Esophagus mucosa (tissue), 1 donor: ENCODE data around the gene ACKR3. TPM values are rescaled to one million over a fixed set of nuclear protein-coding genes. Genes with fewer than 3 reads are reported as not detected.

Experiments used
- ATAC-seq: fragments of 200-7000 bp; cut with Tn5 transposase; one replicate; pipeline ENCODE4 v1.9.1; 2020
- total RNA-seq: library from RNA; stranded (reverse); gene quantifications from one replicate; pipeline ENCODE4 v1.2.4, GENCODE V29; 2023
- donor health status: DM: yes; HTN: yes; CAD: no.

The ACKR3 gene
- total RNA-seq, 1 donor from 2014 or later: 6.3 TPM

DNA sequence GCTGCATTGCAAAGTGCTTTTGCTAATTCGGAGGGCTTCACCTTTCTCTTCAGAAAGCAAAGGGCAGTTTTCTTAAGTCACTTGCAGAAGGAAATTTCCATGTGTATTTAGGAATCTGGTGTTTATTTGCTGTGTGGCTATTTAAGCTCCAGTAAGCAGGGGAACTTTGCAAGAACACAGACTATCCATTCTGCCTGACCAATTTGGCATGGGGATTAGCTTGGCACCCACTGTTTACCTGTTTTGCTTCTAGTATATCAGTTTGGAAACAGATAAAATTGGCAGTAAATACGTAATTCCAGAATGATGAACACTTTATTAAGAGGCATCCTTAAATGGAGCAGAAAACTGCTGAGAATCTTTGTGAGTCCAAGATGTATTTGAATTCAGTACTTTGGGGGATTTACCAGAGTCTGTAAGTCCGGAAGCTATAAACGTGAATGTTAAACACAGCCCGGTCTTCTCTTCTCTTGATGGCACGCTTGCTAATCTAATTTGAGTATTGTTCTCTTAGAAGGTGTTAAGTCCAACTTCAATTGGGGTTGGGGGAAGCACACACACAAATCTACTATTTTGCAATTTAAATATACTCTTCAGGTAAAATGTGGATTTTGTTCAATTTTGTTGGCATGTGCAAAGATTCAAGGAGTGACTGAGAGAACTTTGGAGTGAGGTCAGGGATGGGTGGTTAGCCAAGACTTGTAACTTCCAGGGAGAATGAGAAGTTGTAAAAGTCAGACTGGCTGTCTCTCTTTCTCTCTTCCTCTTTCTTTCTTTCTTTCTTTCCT, 650 bp downstream of the ACKR3 start:
- no peak for ATAC-seq

DNA sequence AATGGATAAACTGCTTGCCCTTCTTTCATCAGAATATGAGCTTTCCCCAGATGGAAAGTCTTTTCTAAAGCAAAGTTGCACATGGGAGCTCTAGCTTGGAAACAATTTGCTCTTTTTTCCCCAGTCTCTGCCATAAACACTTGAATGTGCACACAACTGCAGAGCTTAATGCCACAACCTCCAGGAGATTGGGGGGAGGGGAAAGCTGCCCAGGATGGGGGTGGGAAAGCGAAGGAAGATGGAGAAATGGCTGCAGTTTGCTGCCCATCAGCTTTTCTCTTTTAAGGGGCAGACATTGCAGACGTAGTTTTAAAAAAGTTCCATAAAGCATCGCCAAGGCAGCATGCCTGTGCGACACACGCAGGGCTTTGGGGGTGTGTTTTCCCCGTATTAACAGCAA, 1.5 kb downstream of the ACKR3 start:
- no peak for ATAC-seq

DNA sequence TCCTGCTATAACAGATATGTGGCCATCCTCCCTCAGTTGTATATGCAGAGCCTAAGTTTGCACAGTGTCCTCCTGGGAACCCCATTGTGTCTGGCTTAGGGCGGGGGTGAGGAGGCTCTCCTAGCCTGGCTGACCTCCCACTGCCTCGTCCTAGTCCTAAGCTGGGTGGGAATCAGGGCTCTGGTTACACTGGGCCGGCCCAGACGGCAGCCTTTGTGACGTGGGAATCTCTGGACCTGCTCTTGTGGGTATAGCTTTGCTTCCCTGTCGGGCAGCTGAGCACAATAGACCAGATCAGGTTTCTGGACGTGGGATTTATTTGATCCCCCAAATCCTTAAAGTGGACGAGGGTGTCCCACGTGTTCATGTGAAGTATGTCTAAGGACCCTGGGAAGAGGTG, 2.9 kb downstream of the ACKR3 start:
- ATAC-seq: no peak

DNA sequence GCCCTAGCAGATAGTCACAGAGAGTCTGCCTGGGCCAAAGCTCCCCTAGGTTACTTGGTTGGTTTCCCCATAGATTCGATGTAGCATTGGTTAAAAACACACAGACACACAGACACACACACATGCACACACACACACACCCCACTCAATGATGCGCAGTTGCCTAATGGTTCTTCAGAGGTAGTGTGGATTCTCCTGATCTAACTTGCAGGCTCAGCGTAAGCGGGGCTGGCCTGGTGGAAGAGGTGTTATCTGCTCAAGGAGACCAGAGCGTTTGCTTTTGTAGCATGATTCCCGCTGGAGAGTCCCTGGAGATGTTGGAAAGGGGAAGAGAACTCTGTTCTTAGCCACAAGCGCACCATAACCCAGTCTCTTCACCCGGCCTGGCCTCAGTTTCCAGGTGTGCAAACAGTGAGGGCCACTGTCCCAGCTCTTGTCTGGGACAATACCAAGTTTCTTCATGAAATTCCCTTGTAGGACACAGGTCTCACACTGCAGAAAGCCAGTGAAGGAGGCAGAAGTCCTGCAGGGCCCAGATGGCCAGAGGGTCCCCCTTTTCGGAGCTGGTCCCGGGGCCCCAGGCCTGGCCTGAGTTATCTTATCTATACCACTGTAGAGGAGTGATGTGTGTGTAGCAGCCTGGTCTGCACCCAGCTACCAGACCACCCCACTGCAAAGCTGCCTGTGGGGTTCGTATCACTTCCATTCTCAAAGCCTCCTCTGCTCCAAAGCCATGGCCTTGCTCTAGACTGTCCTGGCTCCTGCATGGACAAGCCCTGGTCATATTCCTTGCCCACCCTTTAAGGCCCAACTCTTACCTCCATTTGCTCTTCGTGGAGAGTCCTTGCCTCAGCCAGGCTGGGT, 3.7 kb downstream of the ACKR3 start:
- no peak for ATAC-seq

DNA sequence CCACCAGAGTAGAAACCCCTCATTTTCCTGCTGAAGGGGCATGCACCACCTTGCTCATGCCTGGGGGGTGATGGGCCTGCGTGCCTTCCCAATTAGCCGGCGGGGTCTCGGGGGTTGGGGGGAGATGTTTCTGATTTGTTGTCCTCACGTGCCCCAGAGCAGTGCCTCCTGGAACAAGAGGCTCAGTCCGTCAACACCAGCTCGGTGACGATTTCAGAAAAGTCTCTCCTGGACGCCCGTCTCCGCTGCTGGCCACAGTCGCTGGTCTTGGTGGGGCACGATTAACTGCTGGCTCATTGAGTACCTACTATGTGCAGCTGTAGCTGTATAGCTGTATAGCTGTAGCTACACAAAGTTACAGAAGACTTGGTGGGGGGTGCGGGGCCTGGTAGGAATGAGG, 4.4 kb downstream of the ACKR3 start:
- no peak for ATAC-seq

DNA sequence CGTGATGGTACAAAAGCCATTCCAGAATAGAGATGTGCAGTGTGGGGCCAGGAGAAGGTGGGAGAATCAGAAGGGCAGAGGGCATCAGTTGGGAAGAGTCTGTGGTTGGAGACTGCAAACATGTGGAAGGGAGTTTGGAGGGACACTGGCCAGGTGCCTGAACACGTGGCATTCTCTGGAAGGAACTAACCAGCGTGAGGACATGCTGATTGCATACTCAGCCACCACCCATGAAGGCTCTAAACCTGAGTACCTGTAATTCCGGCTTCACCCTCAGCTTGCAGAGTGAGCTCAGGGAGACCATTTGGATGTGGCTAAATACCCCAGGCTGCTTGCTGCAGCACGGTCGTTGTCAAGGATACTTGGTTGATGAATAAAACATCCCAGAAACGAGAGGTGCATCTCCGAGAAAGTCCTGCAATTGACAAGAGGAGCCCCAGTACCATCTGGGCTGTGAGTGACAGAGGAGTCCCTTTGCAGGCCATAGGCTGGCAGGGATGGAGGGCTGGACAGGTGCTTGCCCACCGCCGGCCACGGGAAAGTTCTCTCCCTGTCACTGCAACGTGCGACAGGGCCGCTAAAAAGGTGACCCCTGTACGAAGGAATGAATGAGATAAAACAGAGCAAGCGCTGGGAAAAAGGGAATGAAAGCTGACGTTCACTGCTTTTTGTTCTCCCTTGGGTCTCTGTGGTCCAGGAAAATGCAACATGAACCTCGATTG, 5.0 kb downstream of the ACKR3 start:
- no peak for ATAC-seq

DNA sequence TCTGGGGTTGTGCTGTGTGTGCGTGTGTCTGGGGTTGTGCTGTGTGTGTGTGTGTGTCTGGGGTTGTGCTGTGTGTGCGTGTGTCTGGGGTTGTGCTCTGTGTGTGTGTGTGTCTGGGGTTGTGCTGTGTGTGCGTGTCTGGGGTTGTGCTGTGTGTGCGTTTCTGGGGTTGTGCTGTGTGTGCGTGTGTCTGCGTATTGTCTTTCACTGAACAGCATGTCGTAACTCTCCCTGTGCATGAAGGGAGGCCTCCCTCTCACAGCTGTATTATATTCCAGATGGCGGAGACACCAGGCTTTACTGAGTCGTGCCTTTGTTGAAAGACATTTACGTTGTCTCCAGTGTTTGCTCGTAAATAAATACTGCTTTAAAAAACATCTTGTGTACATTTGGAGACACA, 5.9 kb downstream of the ACKR3 start:
- no peak for ATAC-seq

DNA sequence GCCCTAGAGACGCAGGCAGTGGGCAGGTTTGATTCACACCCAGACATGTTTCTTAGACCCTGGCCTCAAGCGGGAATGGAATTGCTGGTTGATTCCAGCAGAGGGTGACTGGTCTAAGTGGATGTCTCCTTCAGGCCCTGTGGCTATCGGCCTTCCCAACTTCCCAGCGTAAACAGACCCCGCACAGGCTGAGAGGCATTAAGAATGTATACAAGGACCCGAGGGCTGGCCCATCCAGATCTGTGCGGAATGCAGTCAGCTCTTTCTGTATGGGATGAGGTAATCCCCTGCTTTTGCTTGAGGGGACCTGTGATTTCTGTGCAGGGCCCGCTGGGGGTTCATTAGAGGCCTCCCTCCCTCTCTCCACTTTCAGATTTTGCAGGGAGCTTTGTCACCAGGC, 6.5 kb downstream of the ACKR3 start:
- ATAC-seq: no peak

DNA sequence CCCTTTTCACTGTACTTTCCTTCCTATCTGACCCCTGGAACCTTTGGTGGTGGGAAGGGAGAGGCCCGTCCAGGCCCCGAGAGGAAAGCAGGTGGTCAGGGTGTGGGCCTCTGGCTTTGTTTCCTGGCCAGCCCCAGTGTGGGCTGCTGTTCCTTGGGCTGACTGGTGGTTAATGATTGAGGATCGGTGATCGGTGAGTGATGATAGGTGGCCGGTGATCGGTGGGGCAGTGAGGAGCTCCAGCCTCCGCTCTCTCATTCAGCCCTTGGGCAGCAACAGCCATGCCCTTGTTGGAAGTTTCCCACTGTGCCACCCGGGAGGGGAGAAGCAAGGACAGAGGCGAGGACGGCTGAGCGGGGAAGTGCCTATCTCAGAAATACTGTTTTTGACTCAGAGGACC, 7.3 kb downstream of the ACKR3 start:
- ATAC-seq: no peak

DNA sequence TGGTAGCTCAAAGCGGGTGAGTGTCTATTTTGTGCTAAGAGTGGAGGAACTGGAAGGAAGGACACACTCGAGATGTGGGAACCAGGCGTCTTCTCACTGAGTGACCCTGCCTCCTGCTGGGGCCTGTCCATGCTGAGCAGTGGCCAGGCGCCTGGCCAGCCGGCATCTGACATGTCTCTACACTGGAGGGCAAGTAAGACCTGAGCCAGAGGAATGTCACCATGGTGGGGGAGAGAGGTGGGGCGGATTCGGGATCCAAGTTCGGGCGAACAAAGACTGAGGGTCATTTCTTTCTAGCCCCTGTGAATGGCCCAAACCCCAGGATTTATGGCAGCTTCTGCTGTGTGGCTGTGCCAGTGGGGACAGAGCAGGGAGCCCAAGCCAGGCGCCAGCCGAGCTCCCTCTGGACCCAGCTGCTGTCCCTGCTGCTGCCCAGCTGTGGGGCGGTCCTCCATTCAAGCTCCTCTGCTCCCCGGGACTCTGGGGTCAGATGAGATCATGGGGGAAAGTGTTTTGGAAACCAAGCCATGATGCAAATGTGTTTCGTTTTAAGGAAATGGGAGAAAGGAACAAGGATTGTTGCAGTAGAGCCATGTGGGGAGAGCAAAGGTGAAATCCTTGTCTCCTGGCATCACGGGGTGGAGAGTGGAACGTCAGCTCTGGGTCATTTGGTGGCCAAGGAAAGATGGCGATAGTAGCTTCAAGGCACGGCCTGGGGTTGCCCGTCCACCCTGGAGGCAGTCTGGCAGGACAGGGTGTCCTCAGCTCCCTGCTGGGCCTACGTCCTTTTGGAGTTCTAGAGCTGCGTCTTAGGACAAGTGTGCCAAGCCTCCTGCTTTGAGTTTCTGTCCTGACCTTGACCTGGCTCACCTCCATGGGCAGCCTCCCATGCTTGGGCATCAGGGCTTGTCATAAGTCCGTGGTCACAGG, 8.1 kb downstream of the ACKR3 start:
- no peak for ATAC-seq

DNA sequence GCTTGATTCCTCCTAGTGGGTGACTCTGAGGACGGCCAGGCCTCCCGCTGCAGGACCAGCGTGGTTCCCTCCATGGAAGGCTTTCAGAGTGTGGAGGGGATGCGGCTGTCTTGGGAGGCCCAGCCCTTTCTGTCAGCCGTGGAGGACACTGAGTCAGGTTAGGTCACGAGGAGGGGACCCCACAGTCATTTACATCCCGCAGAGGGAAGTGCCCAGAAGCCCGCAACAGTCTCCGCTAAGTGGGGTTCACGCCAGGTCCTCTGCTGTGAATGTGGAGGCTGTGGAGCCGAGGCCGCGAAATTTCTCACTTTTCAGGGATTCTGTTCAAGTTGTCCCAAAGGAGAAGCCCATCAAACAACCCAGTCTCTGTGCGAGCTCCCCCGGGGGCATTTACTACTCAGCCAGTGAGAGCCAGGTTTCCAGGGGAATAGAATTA, 8.8 kb downstream of the ACKR3 start:
- no peak for ATAC-seq

DNA sequence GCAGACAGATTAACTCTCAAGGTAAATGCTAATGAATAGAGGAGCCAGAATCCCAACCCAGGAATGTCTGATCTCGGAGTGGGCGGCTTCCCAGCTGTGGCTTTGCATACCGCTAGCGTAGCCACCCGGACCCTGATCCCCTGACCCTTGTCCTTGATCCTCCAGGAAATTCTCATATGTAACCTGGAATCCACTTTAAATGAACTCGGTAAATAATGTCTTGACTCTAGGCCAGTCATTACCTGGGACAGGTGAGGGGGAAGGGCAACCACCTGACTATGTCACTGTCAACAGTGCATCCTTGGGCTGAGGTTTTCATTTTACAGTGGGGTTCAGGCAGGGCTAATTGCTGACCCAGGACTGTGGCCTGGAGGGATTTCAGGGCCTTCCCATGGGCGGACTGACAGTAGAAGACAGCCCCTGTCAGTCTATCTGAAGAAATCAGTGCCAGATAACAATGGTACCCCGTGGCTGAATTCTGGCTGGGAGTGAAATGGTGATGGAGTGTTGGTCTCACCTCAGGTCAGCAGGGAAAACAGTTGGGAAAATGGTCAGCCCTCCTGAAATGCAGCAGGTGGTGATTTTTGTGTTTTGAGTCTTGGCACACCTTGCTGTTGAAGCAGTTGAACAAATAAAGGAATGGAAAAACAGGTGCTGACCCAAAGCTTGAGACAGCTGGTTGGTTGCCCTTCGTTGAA, 9.6 kb downstream of the ACKR3 start:
- no peak for ATAC-seq

DNA sequence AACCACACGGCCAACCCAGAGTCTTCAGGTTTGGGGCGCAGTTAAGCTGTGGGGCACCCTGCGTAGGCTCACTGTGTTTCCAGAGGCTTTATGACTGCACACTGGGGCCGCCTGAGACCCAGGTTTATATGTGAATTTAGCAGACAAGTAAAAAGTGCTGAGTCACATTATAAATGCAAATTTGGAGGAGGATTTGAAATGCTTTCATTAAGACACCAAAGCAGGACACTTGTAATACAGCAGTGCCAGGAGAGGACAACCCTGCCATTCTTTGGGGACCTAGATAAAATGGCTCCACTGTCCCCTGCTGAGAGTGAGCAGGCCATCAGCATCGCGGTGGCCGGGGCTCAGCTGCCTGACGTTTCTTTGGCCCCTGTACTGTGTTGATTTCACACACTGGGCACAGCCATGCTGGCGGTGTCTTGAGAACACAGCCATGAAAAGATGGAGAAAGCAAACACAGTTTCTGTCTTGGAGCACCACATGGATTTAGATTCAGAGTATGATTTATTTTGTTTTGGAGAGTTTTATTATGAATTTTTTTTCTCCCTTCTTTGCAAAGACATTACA, 10.2 kb downstream of the ACKR3 start:
- ATAC-seq: no peak

DNA sequence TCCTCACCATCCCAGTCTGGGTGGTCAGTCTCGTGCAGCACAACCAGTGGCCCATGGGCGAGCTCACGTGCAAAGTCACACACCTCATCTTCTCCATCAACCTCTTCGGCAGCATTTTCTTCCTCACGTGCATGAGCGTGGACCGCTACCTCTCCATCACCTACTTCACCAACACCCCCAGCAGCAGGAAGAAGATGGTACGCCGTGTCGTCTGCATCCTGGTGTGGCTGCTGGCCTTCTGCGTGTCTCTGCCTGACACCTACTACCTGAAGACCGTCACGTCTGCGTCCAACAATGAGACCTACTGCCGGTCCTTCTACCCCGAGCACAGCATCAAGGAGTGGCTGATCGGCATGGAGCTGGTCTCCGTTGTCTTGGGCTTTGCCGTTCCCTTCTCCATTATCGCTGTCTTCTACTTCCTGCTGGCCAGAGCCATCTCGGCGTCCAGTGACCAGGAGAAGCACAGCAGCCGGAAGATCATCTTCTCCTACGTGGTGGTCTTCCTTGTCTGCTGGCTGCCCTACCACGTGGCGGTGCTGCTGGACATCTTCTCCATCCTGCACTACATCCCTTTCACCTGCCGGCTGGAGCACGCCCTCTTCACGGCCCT, 11.2 kb downstream of the ACKR3 start:
- no peak for ATAC-seq

DNA sequence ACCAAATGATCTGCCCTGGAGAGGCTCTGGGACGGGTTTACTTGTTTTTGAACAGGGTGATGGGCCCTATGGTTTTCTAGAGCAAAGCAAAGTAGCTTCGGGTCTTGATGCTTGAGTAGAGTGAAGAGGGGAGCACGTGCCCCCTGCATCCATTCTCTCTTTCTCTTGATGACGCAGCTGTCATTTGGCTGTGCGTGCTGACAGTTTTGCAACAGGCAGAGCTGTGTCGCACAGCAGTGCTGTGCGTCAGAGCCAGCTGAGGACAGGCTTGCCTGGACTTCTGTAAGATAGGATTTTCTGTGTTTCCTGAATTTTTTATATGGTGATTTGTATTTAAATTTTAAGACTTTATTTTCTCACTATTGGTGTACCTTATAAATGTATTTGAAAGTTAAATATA, 11.9 kb downstream of the ACKR3 start:
- ATAC-seq: no peak

DNA sequence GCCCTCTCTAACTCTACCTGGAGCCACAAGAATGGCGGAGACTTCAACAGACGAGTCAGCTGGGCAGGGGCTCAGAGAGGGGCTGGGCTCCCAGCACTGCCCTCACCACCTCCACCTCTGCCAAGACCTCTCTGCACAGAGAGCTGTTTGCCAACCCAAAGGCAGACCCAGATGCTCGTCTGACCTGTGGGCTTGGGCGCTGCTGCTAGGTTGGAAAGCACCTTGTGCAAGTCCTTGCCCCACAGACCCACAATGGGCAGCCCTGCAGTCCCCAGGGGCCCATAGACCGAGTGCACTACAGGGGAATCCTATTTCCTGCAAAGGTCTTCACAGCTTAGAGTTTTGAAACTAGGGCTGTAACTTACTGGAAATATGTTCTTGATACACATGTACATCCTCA, 13.3 kb downstream of the ACKR3 start:
- ATAC-seq: no peak

DNA sequence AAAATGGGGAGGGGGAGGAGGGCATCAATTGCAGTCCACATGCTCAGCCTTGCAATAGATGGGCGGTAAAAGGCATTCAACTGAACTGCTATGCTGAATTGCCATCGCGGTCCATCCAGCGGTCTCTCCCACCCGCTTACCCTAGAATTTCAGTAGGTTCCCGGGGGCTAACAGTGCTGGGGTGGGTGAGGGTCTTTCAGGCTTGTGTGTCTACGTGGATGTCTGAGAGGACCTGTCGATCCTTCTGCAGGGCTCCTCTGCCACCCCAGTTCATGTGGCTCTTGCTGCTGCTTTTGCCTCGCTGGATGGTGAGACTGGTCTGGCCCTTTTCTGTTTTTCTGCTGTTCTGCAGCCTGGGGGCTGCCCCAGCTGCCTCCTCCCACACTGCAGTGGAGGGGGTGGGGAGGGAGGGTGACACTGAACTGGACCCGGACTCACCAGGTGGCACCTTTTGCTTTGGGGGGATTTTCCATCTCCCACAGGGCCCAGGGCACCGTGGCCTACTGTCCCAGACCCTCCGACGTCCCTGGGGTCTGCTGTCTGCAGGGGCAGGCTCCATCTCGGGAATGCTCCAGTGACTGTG, 14.1 kb downstream of the ACKR3 start:
- no peak for ATAC-seq

DNA sequence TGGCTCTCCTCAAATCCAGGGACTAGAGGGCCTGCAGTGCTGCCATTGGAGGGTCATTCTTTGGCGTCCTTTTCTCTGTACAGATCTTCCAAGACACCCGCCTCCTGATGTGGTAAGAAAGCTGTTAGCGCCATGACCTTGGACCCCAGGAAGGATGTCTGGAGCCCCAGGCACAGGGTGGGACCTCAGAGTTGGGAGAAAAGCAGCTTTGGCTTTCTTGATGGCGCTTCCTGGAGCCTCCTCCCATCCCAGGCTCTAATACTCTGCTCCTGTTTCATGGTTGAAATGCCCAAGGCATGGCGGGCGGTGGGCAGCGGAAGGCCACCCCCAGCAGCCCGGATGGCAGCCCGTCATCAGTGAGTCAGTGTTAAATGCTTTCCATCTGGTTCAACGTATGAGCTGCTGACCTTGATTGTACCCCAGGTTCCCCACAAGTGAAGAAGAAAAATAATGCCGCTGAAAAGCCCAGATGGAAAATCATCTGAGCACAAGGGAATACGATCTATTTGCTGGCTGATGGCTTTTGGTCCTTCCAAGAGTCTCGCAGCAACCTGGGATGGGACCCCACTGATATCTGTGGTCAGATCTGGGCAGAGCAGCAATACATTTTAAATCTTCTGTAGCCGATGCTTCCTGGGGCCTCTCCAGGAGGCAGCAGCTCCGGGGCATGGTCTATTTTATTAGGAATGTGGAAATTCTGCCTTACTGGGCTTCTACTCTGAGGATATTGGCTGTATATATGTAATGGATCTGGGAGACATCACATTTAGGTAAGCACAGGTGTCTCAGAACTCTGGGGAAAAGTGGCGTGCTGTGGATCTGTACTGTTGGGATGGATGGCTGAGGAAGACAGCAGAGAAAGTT, 15.1 kb downstream of the ACKR3 start:
- no peak for ATAC-seq

DNA sequence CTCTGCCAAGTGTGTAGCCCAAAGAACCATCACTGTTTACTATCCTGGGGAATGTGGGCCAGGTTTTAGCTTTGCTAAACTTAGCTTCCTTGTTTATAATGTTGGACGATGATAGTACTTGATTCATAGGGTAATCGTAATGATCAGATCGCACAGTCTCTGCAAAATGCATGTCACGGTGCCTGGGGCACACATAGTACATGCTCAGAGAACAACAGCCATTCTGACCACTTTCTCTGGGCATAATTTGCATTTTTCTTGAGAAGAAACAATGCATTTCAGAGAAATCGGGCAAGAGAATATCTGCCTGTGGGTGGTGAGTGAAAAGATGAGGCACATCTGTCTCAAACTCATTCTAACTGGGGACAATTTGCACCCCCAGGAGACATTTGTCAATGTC, 16.3 kb downstream of the ACKR3 start:
- ATAC-seq: no peak
